Activated T-helper 1 cell treated with anti-CD3 and anti-CD28 coated beads, Interleukin-2, amount 50 U/mL, for 16 hours (primary cell): Measurements from ENCODE around the gene ADGRA1.
"Not testable (repeated sequence)": the region's sequence is repeated elsewhere in the genome, so short reads cannot be mapped to it uniquely, and the experiment has no call there.

Experiments
- DNase-seq, 2 donors: peaks; one replicate each; pipeline ENCODE4 v3.0.0-alpha.2; 2020; ENCODE audit warnings: low read depth in 1 of 2, low spot score in 1 of 2

ADGRA1 gene

DNA sequence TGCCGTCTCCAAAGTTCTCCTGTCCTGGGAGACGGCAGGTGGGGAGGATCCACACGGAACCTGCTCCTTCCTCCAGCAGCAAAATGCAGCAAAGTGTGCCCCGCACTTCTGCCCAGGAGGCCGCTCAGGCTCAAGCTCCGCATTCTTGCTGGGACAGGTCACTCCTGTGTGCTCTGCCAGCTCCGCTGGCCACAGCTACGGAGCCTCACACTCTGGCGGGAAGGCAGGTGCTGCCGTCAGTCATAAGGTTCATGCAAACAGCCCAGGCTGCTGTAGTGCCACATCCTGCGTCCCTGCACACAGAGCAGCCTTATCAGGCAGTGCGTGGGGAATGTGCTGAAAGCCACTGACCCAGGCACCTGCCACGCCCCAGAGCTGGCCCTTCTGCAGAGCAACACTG is 22.4 kb downstream of the ADGRA1 start:
- DNase-seq: no peak

DNA sequence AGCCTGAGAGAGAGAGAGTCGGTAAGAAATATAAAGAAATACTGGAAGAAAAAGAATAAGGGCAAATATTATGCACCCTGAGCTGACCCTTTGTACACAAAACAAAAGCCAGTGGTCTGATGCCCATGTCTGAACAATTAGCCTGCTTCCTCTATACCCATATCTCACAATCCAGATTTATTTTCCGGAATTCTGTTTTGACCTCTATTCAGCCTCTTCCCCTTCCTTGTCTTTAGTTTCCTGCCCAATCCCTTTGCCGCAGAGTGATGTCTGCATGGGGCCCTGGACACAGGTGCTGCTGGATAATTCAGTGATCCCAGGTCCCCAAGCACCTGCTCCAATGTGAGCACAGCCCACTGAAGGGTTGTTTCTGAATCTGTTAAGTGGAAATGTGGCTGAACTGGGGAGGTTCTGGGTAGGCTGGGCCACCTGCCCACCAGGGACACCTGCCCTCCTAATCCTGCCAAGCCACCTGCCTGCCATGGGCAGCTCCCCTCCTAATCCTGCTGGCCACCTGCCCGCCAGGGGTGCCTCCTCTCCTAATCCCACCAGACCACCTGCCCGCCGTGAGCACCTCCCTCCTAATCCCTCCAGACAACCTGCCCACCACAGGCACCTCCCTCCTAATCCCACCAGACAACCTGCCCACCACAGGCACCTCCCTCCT is 23.0 kb downstream of the ADGRA1 start:
- DNase-seq: no peak

DNA sequence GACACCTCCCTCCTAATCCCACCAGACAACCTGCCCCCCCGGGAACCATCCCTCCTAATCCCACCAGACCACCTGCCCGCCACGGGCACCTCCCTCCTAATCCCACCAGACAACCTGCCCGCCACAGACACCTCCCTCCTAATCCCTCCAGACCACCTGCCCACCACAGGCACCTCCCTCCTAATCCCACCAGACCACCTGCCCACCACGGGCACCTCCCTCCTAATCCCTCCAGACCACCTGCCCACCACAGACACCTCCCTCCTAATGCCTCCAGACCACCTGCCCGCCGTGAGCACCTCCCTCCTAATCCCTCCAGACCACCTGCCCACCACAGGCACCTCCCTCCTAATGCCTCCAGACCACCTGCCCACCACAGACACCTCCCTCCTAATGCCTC is 23.9 kb downstream of the ADGRA1 start:
- DNase-seq: not testable (repeated sequence)

DNA sequence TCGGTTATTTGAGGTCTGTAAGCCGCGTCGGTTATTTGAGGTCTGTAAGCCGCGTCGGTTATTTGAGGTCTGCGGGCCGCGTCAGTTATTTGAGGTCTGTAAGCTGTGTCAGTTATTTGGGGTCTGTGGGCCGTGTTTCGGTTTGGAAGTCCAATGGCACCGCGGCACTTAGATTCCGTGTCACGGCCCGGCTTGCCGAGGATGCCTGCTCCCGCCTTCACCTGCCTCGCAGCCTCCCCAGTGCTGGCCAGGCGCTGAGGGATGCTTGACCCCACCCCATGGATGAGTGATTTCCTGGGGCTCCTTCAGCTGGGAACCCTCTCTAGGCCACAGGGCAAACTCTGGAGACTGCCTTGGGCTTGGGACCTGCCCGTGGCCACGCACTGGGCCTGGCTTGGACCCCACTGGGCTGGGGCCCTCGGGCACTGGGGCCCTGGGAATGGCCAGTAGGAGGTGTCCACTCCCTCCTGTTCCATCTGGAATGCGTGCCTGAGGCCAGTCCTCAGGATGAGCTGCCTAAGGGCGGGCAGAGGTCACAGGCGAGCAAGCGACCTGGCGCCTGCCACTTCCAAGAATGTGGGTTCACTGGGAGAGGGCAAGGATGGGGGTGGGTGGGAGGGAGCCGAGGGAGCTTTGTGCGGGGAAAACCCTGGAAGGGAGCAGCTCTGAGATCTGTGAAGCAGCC is 25.6 kb downstream of the ADGRA1 start:
- no peak for DNase-seq

DNA sequence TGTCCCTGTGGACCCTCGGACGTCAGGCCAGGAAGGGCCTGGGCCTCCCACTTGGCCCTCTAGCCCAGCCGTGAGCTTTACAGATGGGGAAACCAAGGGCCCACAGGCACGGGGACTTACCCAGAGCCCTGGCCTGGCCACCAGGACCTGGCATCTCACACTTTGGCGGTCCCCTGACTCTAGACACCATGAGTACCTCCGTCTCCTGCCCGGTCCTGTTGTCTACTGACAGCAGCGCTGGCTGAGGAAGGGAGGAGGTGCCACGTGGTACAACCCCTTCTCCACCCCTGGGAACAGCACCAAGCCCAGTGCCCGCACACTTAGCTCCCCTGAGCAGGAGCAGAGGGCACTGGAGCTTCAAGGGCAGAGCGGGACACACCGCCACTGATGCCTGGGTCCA is 26.1 kb downstream of the ADGRA1 start:
- DNase-seq: no peak

DNA sequence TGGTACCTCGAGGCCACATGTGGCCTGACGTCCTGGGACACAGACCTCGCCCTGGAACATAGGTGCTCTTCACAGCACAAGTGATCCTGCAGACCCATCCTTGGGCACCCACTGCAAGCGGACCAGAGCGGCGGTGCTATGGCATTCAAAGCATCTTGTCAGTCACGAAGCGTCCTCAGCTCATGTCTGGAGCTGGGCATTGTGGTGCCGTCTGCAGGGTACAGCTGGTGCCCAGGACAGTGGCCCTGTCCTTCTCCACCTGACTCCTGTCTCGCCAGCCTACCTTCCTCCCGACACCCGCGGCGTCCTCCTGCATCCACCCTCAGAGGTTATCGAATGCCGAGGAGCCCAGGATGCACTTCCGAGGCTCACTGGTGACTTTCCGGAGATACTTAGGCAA is 26.5 kb downstream of the ADGRA1 start:
- no peak for DNase-seq

DNA sequence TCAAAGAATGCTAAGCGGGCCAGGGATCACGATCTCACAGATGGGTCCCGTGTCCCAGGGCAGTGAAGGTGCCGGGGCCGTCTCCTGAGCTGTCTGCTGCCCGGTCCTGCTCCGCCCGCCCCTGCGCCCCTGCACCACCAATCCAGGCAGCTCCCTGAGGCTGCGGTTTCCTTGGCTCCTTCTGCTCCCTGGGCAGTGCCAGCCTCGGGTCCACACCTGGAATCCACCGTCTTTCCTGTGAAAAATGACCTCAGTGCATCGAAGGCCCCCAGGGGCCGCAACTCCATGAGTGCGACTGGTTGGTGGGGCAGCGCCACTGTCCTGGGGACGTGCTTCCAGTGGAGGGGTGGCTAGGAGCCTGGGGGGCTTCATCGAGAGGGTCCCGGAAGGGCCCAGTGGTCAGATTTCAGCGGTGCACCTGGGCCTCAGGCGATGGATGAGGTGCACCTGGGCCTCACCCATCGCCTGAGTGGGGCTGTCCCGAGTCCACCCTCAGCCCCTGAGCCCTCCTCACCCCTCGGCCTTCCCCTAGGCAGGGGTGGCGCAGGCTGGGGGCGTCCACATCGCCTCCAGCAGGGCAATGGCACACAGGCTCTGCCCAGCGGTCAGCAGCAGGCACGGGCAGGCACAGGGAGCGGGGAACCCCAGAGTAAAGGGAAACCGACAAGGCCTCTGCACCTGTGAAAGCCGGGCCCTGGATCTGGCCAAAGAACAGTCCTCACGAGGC is 27.2 kb downstream of the ADGRA1 start:
- DNase-seq: no peak

DNA sequence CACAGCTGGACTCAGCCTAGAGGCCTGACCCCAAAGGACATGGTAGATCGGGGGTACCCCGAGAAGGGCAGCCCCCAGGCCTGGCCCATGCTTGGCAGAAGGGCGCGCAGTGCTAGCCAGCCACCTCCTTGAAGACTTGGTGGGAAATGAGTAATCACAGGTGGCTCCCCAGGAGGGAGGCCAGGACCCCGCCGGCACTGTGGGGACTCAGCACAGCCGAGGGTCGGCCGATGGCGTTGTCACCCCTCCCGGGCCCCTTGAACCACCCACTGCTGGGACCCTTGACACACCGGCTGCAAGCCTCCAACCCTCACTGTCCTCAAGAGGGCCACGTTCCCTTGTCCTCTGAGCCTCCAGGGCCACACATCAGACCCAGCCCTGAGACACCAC is 27.7 kb downstream of the ADGRA1 start:
- DNase-seq: no peak

DNA sequence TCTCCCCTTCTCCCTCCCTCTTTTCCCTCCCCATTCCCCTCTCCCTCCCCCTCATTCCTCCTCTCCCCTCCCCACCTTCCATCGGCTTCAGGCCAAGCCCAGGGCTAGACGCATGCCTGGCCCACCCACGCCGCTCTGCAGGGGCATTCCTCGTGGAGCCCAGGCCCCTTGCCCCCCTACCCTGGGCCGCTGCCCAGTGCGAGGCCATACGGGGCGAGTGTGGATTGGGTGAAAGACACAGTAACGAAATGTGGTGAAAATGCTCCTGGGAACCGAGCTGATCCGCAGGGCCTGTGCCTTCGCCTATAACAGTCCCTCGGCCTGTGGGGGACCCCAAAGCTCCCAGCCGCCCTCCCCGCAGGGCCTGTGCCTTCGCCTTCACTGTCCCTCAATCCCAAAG is 28.3 kb downstream of the ADGRA1 start:
- DNase-seq: no peak

DNA sequence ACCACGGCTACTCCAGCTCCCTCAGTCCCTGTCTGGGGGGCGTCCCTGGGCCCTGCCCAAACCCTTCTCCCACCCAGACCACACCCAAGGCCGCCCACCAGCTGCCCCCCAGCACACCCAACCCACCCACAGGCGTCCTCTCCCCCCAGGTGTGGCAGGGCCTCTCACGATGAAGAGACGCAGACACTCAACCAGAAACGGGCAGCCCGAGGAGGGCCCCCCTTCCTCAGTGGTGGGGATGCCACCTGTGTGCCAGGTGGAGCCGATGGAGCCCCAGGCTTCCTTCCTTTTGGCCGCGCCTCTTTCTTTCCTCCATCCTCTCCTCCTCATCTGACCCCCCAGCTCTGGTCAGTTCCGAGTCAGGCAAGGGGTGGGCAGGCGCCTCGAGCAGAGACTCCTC is 28.7 kb downstream of the ADGRA1 start:
- DNase-seq: no peak

DNA sequence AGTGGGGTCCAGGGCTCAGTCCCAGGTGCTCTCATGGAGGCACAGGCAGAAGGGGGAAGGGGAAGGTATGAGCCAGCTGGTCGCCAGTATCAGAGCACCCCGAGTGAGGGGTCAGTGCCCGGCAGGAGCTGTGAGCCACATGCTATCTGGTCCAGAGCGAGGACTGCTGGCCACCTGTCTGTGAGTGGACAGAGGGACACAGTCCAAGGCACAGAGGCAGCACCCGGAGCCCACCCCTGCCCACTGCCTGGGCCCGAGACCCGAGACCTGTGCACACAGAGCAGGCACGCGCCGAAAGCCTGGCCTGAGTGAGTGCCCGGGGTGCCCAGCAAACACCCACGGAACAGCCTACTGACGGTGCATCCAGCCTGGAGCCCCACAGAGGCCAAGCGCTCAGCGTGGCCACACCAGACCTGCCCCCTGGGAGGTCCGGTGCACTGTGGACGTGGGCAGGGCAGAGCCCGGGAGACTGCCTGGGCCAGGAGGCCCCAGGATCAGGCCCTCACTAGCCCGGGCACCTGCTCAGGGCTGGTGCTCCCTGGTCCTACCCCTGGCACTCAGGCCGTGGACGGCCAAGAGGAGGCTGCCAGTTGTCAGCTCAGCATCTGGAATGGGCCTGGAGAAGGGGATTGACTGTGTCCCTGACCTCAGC is 29.4 kb downstream of the ADGRA1 start:
- DNase-seq: no peak

DNA sequence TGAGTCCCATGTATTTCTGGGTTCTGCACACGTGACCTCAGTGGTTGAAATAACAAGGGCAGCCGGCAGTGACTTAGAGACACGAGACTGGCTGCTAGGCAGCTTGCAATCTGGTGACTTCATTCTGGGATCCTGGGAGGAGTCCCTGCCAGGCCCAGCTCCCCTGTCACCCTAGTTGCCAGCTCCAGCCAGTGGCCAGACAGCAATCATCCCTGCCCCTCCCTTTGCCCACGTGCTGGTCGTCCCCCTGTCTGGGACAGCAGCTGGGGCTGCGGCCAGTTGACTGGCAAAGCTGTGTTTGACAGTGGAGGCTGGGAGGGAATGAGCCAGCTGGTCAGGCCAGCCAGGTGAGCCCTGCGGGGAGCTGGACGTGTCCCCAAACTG is 30.0 kb downstream of the ADGRA1 start:
- DNase-seq: no peak

DNA sequence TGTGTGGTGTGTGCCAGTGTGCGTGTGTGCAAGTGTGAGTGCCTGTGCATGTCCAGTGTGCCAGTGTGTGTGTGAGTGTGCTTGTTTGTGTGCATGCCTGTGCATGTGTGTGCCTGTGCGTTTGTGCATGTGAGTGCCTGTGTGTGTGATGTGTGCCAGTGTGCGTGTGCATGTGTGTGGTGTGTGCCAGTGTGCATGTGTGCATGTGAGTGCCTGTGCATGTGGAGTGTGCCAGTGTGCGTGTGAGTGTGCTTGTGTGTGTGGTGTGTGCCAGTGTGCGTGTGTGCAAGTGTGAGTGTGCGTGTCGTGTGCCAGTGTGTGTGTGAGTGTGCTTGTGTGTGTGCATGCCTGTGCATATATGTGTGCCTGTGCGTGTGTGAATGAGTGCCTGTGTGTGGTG is 33.8 kb downstream of the ADGRA1 start:
- no peak for DNase-seq

DNA sequence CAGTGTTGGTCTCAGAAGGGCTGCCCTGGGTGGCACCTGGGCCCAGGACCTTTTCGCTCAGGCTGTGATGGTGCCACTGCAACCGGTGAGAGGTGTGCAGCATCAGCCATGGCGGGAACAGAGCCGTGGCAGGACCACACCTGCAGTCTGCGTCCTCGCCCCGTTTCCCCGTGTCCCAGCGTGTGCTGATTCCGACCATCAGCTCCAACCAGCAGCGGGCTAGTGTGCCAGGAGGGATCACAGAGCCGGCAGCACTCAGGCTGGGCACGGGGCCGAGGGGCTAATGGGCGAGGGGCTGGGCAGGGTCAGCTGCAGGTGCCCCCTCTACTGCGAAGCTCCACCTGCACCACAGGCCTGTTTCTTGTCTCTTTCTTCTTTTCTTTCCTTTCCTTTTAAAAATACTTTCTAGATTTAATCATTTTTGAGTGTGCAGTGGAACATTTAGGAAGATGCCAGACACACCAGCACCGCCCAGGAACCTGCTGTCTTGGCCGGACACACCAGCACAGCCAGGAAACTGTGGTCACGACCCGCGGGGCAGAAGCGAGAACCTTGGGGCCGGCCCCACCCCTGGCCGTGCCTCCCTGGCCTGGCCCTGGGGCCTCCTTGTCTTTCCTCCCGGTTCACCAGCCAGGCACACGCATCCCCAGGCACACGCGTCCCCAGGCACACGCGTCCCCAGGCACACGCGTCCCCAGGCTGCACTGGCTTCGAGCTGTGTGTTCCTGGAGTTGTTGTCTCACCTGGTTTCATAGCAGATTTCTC is 34.6 kb downstream of the ADGRA1 start:
- no peak for DNase-seq

DNA sequence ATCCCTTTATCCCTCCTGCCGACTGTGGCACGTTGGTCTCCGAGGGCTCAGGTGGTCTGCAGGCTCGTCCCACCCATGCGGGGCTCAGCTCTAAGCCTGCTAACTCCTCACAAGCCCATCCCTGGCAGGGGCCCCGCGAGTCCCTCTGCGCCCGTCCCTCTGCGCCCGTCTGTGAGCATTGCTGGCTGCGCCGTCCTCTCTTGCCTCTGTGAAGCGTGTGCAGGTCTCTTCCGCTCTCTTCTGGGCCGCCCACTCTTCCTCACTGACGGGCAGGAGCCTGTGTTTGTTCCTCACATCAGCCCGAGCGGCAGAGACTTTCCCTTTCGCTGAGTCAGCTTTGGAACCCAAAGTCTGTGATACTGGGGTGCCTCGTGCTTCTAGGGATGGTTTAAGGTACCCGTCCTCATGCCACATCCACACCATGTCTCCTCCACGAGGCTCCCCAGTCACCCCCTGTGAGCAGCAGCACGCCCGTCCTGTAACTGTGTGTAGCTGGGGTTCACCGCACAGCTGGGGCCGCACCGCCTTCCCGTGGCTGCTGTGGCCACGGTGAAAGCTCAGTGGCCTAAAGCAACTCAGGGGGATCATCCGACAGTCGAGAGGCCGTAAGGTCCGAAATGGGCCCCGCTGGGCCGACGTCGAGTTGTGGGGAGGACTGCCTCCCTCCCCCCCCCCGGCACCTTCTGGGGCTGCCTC is 35.5 kb downstream of the ADGRA1 start:
- no peak for DNase-seq

DNA sequence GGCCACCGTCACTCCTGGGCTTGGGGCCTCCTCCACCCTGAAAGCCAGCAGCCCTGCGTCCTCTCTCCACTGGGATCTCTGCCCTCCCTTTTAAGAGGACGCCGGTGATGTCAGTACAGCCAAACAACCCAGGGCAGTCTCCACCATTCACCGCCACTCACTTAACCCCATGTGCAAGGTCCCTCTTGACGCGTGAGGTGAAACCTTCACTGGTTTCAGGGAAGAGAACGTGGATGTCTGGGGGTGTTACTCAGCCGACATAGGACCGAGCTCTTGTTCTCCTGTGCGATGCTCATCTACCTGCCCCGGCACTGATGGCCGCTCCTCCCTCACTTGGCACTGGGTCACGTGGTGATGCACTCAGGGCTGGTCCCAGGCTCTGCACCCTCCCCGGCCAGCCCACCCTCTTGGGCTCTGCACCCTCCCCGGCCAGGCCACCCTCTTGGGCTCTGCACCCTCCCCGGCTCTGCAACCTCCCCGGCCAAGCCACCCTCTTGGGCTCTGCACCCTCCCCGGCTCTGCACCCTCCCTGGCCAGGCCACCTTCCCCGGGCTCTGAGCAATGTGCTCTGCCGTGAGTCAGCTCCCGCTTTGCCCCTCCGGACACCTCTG is 36.1 kb downstream of the ADGRA1 start:
- no peak for DNase-seq

DNA sequence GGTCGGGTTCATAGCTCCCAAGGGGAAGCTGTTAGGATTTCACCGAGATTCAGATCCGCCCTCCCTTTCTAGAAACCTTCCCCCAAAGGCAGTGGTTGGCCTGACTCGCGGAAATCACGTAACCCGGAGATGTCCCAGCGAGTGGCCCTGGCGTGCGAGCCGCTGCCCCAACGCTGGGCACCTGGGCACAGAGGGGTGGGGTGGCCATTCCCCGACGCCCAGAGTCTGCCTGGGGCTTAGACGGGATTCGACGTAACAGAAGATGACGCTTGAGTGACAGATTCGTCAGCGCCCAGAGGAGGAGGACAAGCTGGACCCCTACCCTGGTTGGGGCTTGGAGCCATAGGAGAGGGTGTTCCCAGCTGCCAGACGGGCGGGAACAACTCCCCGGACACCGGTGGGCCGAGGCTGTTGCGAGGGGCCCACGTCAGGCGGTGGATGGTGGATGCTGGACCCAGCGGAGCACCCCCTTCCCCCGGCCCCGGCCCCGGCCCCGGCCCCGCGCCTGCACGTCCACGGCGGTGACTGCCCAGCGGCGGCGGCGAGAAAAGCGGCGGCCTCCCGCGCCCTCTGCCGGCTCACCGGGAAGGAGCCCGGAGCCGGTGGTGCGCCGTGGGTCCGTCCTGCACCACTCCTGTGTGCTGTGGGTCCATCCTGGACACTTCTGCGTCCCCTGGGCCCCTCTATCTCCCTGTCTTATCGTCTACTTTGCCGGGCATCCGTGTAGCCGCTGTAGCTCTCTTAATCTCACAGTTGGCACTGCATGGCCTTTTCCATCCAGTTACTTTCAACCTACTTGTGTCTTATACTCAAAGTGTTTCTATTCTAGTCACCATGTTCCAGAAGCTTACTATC is 36.9 kb downstream of the ADGRA1 start:
- no peak for DNase-seq

DNA sequence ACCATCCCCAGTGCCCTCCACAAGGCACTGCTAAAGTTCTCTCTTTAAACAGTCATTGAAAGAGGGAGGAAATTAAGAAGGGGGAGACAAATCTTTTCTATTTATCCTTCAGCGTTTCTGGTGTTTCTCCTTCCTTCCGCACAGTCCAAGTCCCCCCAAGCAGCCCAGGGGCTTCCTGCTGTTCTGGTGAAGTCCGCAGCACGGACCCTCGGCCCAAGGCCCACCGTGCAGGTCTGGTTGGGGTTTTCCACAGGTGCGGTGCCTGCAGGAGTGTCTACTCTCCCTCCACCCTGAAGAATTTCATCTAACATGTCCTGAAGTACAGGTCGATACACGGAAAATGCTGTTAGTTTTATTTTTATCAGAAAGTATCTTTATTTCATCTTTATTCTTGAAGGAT is 38.2 kb downstream of the ADGRA1 start:
- DNase-seq: no peak
